ENCODE results near the gene PLA2G4E. TPM values are rescaled to one million over a fixed set of nuclear protein-coding genes. Genes with fewer than 3 reads are reported as not detected.
A peak's percentile ranks its signal among the peaks of the same experiment; 100 is the strongest.

Gene PLA2G4E
- total and polyA plus RNA-seq, 2 of the 13 experiments (the other 11 are each of a cell fraction or from before 2014, with no cell fraction given) = not detected

- TF ChIP-seq MTA1 (CRISPR knock-in tag; IDR thresholded peaks at IDR 0.05; ENCODE audit: borderline replicate concordance) (peak; percentile 63; the same call in 1 of the 2 replicates), SP2 (CRISPR knock-in tag; IDR thresholded peaks at IDR 0.05) (no peak), CCAR2 (optimal IDR thresholded peaks at IDR 0.05; ENCODE audit: low read depth, low read length) (no peak), SRY (CRISPR knock-in tag; IDR thresholded peaks at IDR 0.05) (no peak), ZNF747 (CRISPR knock-in tag; IDR thresholded peaks at IDR 0.05; ENCODE audit: borderline replicate concordance) (0 out of 2 replicates have a peak, but pooled peaks have one; percentile 29), ZNF510 (CRISPR knock-in tag; IDR thresholded peaks at IDR 0.05; ENCODE audit: low read depth) (no peak), NR0B2 (CRISPR knock-in tag; IDR thresholded peaks at IDR 0.05) (no peak; the same call in 1 of the 2 replicates), ZNF749 (CRISPR knock-in tag; IDR thresholded peaks at IDR 0.05; ENCODE audit: borderline replicate concordance) (no peak), U2AF2 (IDR thresholded peaks at IDR 0.05; ENCODE audit: low read depth, low read length) (no peak), ZNF552 (CRISPR knock-in tag; IDR thresholded peaks at IDR 0.05; ENCODE audit: borderline replicate concordance) (no peak), FOXJ3 (CRISPR knock-in tag; IDR thresholded peaks at IDR 0.05; ENCODE audit: borderline replicate concordance) (no peak), HMGXB3 (CRISPR knock-in tag; IDR thresholded peaks at IDR 0.05; ENCODE audit: borderline replicate concordance) (no peak), HNF4A (CRISPR knock-in tag; IDR thresholded peaks at IDR 0.05) (peak; percentile 10; the same call in 1 of the 2 replicates), ZNF776 (CRISPR knock-in tag; IDR thresholded peaks at IDR 0.05) (no peak), MAF1 (CRISPR knock-in tag; IDR thresholded peaks at IDR 0.05; ENCODE audit: borderline replicate concordance) (no peak), PRPF4 (IDR thresholded peaks at IDR 0.05; ENCODE audit: low read depth, low read length, poor library complexity, severe bottlenecking) (no peak), ZNF746 (CRISPR knock-in tag; IDR thresholded peaks at IDR 0.05) (0 out of 2 replicates have a peak, but pooled peaks have one; percentile 49), ZFYVE20 (CRISPR knock-in tag; IDR thresholded peaks at IDR 0.05; ENCODE audit: borderline replicate concordance, low read depth) (no peak), ZBTB14 (CRISPR knock-in tag; IDR thresholded peaks at IDR 0.05) (no peak), ZKSCAN1 (IDR thresholded peaks at IDR 0.05; ENCODE audit: low read length) (no peak), DDIT3 (CRISPR knock-in tag; IDR thresholded peaks at IDR 0.05) (no peak), ZNF451 (CRISPR knock-in tag; IDR thresholded peaks at IDR 0.05) (peak; percentile 31; the same call in 1 of the 2 replicates)
These were observed 36.3 kb upstream of the PLA2G4E start (continued) for GRCh38 chr15:42056934-42057798.

Measured in HepG2 (cell line).